ENCODE data around the gene UBE2QL1. TPM values are rescaled to one million over a fixed set of nuclear protein-coding genes. Genes with fewer than 3 reads are reported as not detected.

Gene UBE2QL1
- total RNA-seq, 1 donor = not detected

DNA sequence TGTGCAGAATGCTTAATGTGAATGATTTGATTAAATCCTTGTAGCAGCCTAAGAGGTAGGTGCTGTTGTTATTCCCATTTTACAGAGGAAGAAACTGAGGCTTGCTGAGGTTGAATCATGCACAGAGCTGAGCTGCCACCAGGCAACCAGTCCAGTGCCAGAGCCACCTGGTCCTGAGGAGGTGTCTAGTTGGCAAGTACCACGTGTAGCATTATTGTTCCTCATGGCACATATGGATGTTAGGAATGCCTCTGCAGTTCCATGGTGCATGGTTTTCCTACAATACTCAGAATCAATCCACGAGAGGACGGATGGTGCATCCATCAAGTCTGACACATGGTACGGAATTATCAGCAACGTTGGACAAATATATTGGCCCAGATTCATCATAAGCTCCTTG, 8.9 kb downstream of the UBE2QL1 start:
- no peaks in the 10 kb centered on the region for H3K9me3 ChIP-seq (ENCODE audit: low read depth, low read length)
- H3K4me1 ChIP-seq (ENCODE audit: insufficient read depth, low read length) = no peaks in the 10 kb centered on the region
- H3K27me3 ChIP-seq (ENCODE audit: insufficient read depth, low read length) = peaks cover 21% of the 10 kb centered on the region
- H3K4me3 ChIP-seq (ENCODE audit: low read length) = no peak overlapping the region

GRCh38 chr5:6458833-6459232, 10.2 kb downstream of the UBE2QL1 start:
- H3K4me3 ChIP-seq (ENCODE audit: low read length) = no peak overlapping the region
- peaks cover 15% of the 10 kb centered on the region for H3K27me3 ChIP-seq (ENCODE audit: insufficient read depth, low read length)
- no peaks in the 10 kb centered on the region for H3K4me1 ChIP-seq (ENCODE audit: insufficient read depth, low read length)
- H3K9me3 ChIP-seq (ENCODE audit: low read depth, low read length) = no peaks in the 10 kb centered on the region

DNA sequence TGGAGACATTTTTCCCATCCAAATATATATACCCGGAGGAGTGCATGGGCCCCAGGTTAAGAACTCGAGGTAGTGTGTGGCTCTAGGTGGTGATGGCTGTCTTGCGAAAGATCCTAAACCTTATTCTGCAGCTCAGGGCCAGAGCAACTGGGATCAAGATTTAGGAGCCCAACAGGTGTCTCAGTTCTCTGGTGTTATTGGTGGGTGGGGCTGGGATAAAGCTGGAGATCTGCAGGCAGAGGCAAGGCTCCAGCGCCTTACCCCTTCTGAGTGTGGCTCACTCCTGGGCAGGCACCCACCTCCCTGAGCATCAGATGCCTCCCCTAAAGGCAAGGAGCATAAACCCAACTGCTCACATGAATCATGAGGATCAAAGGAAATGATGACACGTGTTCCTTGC, 11.2 kb downstream of the UBE2QL1 start:
- no peaks in the 10 kb centered on the region for H3K9me3 ChIP-seq (ENCODE audit: low read depth, low read length)
- peaks cover 11% of the 10 kb centered on the region for H3K27me3 ChIP-seq (ENCODE audit: insufficient read depth, low read length)
- no peak overlapping the region for H3K4me3 ChIP-seq (ENCODE audit: low read length)
- H3K4me1 ChIP-seq (ENCODE audit: insufficient read depth, low read length) = no peaks in the 10 kb centered on the region

DNA sequence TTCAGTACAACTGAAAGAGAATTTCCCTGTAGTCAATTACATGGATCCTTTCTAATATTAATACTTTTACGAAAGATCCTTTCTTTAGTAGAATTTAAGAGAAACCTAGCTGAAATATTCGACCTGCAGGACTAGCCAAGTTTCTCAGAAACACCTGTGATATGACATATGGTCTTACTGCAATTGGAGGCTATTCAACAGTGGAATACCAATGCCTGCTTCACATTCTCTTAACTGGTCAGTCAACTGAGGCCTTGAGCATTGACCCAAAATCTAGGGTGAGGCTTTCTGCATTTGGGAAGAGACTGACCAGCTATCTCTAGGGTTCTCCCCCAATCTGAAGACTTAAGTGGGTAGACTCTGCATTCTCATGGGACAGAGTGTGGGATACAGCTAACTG, 12.3 kb downstream of the UBE2QL1 start:
- Histone ChIP-seq H3K4me1 (ENCODE audit: insufficient read depth, low read length) (no peaks in the 10 kb centered on the region), H3K27me3 (ENCODE audit: insufficient read depth, low read length) (peaks cover 11% of the 10 kb centered on the region), H3K9me3 (ENCODE audit: low read depth, low read length) (no peaks in the 10 kb centered on the region), H3K4me3 (ENCODE audit: low read length) (no peak overlapping the region)

GRCh38 chr5:6461793-6462650, 13.4 kb downstream of the UBE2QL1 start:
- H3K9me3 ChIP-seq (ENCODE audit: low read depth, low read length) = no peaks in the 10 kb centered on the region
- H3K27me3 ChIP-seq (ENCODE audit: insufficient read depth, low read length) = peaks cover 11% of the 10 kb centered on the region
- H3K4me1 ChIP-seq (ENCODE audit: insufficient read depth, low read length) = no peaks in the 10 kb centered on the region
- H3K4me3 ChIP-seq (ENCODE audit: low read length) = no peak overlapping the region

- Histone ChIP-seq H3K27me3 (ENCODE audit: insufficient read depth, low read length) (peaks cover 7% of the 10 kb centered on the region), H3K9me3 (ENCODE audit: low read depth, low read length) (no peaks in the 10 kb centered on the region), H3K4me1 (ENCODE audit: insufficient read depth, low read length) (no peaks in the 10 kb centered on the region)
Observed at GRCh38 chr5:6462671-6463070, 14.0 kb downstream of the UBE2QL1 start.

DNA sequence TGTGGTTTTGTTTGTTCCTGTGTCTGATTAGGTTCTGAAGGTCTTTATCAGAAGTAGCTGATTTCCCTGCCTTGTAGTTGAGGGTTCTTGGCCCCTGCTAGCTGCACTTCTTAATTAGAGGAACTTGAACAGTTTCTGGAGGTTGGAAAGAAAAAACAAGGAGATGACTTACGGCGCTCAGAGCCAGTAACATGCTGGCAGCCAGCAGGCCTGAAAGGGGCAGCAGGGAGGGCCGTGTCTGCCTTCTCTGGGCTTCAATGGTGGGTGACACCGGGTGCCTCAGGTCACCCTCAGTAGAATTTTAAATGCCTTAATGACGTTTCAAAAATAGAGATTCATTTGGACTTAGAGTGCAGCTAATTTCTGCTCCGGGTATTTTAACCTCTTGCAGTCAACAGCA, 15.8 kb downstream of the UBE2QL1 start:
- H3K4me3 ChIP-seq (ENCODE audit: low read length) = no peak overlapping the region
- peaks cover 3% of the 10 kb centered on the region for H3K27me3 ChIP-seq (ENCODE audit: insufficient read depth, low read length)
- no peaks in the 10 kb centered on the region for H3K9me3 ChIP-seq (ENCODE audit: low read depth, low read length)
- H3K4me1 ChIP-seq (ENCODE audit: insufficient read depth, low read length) = no peaks in the 10 kb centered on the region

More at GRCh38 chr5:6462671-6463070, 14.0 kb downstream of the UBE2QL1 start:
- no peak overlapping the region for H3K4me3 ChIP-seq (ENCODE audit: low read length)

- H3K4me1 ChIP-seq (ENCODE audit: insufficient read depth, low read length) = no peaks in the 10 kb centered on the region
- no peaks in the 10 kb centered on the region for H3K9me3 ChIP-seq (ENCODE audit: low read depth, low read length)
- peaks cover under 1% of the 10 kb centered on the region for H3K27me3 ChIP-seq (ENCODE audit: insufficient read depth, low read length)
- H3K4me3 ChIP-seq (ENCODE audit: low read length) = no peak overlapping the region
Observed at GRCh38 chr5:6465831-6466790, 17.5 kb downstream of the UBE2QL1 start.

GRCh38 chr5:6466975-6467567, 18.4 kb downstream of the UBE2QL1 start:
- no peaks in the 10 kb centered on the region for H3K27me3 ChIP-seq (ENCODE audit: insufficient read depth, low read length)
- H3K4me1 ChIP-seq (ENCODE audit: insufficient read depth, low read length) = no peaks in the 10 kb centered on the region
- no peaks in the 10 kb centered on the region for H3K9me3 ChIP-seq (ENCODE audit: low read depth, low read length)
- no peak overlapping the region for H3K4me3 ChIP-seq (ENCODE audit: low read length)

GRCh38 chr5:6467591-6467990, 18.9 kb downstream of the UBE2QL1 start:
- no peaks in the 10 kb centered on the region for H3K27me3 ChIP-seq (ENCODE audit: insufficient read depth, low read length)
- no peak overlapping the region for H3K4me3 ChIP-seq (ENCODE audit: low read length)
- H3K9me3 ChIP-seq (ENCODE audit: low read depth, low read length) = no peaks in the 10 kb centered on the region
- no peaks in the 10 kb centered on the region for H3K4me1 ChIP-seq (ENCODE audit: insufficient read depth, low read length)

DNA sequence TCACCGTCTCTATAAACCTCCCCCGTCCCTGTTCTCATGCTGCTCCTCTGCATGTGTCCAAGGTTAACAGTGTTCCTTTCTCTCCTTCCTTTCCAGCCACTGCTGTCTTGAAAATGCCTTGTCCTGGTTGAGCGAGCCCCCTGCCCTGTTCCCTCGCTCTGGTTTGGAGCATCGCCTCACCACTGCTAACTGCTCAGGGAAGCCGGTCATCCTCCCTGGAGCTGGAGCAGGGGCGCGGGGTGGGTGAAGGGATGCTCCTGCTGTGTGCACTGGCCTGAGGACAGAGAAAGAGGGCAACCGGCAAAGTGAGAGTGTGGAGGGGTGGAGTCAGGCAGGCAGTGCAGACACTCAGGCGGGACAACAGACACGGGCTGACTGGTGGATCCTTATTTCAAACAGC, 19.4 kb downstream of the UBE2QL1 start:
- Histone ChIP-seq H3K9me3 (ENCODE audit: low read depth, low read length) (no peaks in the 10 kb centered on the region), H3K4me3 (ENCODE audit: low read length) (no peak overlapping the region), H3K4me1 (ENCODE audit: insufficient read depth, low read length) (no peaks in the 10 kb centered on the region), H3K27me3 (ENCODE audit: insufficient read depth, low read length) (no peaks in the 10 kb centered on the region)

DNA sequence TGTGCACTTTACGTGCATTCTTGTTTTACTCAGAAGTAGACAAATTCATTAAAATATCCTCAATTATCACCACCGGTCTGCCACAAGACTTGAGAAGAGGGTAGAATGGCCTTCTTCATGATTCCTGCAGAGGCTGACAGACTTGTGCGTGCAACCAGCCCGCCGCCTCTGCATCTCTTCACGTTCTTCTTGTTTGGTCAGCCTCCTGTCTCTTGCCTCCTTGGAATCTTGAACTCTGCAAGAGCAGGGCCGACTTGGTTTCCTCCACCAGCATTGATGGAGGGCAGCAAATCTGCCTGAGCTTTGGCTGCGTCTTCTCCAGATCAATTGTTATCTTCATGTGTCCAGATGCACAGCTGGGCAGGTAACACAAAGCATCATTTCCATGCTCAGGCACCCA, 20.2 kb downstream of the UBE2QL1 start:
- Histone ChIP-seq H3K9me3 (ENCODE audit: low read depth, low read length) (no peaks in the 10 kb centered on the region), H3K4me1 (ENCODE audit: insufficient read depth, low read length) (no peaks in the 10 kb centered on the region), H3K27me3 (ENCODE audit: insufficient read depth, low read length) (no peaks in the 10 kb centered on the region), H3K4me3 (ENCODE audit: low read length) (no peak overlapping the region)

- Histone ChIP-seq H3K27me3 (ENCODE audit: insufficient read depth, low read length) (no peaks in the 10 kb centered on the region), H3K9me3 (ENCODE audit: low read depth, low read length) (no peaks in the 10 kb centered on the region), H3K4me3 (ENCODE audit: low read length) (no peak overlapping the region), H3K4me1 (ENCODE audit: insufficient read depth, low read length) (no peaks in the 10 kb centered on the region)
Observed at GRCh38 chr5:6469836-6470235, 21.2 kb downstream of the UBE2QL1 start.

DNA sequence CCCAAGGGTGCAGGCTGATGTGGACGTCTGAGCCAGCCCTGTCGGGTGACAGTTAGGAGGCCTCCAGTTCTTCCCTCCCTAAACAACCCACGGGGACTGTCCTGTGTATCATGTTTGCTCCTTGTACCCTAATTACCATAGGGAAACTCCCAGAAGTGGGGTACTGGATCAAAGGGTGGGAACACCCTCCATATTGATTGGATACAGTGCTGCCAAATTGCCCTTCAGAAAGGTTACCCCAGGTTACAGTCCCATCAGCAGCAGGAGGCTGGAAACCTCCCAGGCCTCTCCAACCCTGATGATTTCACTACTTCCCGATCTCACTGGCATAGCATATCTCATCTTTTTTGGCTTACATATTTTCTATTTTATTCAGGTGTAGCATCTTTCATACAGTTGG, 22.0 kb downstream of the UBE2QL1 start:
- H3K4me1 ChIP-seq (ENCODE audit: insufficient read depth, low read length) = no peaks in the 10 kb centered on the region
- no peaks in the 10 kb centered on the region for H3K27me3 ChIP-seq (ENCODE audit: insufficient read depth, low read length)
- H3K9me3 ChIP-seq (ENCODE audit: low read depth, low read length) = no peaks in the 10 kb centered on the region
- H3K4me3 ChIP-seq (ENCODE audit: low read length) = no peak overlapping the region

DNA sequence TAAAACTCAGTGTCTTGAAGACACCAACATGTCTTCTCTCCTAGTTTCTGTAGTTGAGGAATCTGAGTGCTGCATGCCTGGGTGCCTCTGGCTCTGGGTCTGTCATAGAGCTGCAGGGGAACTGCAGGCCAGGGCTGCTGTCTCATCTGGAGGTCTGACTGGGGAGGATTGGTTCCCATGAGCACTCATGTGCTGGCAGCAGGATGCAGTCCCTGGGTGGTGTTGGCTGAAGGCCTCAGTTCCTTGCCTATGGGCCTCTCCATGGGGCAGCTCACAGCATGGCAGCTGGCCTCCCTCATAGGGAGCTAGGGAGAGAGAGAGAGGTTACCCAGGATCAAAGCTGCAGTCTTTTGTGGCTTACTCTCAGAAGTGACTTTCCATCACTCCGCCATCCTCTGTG, 22.6 kb downstream of the UBE2QL1 start:
- Histone ChIP-seq H3K9me3 (ENCODE audit: low read depth, low read length) (no peaks in the 10 kb centered on the region), H3K4me3 (ENCODE audit: low read length) (no peak overlapping the region), H3K4me1 (ENCODE audit: insufficient read depth, low read length) (no peaks in the 10 kb centered on the region), H3K27me3 (ENCODE audit: insufficient read depth, low read length) (no peaks in the 10 kb centered on the region)
